ENCODE results near the gene PLPPR1. TPM values are rescaled to one million over a fixed set of nuclear protein-coding genes. Genes with fewer than 3 reads are reported as not detected.

The PLPPR1 gene
- total and polyA plus RNA-seq, 2 donors (not counting 1 experiment from before 2014, with no cell fraction given): not detected

DNA sequence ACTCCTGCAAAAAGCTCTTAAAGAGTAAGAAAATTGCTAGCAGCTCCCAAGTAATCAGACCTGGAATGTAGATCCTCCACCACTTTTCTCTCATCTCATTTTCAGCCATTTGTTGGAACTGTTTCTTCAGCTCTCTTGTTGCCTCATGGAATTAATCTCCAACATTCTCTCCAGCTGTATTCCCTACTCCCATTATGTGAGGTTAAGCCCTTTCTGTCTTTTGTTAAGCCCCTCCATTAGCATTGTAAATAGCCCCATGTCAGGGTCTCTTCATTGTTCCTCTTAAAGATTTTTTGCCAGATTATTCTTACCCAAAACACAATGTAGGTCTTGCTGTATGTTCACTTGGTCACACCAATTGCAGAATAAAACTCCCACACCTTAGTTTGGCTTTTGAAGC, 119.8 kb downstream of the PLPPR1 start:
- H4K20me1 ChIP-seq (ENCODE audit: control insufficient read depth, extremely low read depth, insufficient read depth, low read length): no peaks in the 10 kb centered on the region
- no peaks in the 10 kb centered on the region for H3K79me2 ChIP-seq (ENCODE audit: control insufficient read depth, insufficient read depth, low read length)
- DNase-seq (ENCODE audit: low read depth in 2 of 2): no peak
- H3K27me3 ChIP-seq (ENCODE audit: control insufficient read depth, insufficient read depth, low read length): no peaks in the 10 kb centered on the region
- no peak overlapping the region for H3K9ac ChIP-seq (ENCODE audit: insufficient read depth, low read length)
- H3K9me3 ChIP-seq (ENCODE audit: control insufficient read depth, insufficient read depth, low read depth, low read length): no peaks in the 10 kb centered on the region
- no peak overlapping the region for H3K4me2 ChIP-seq (ENCODE audit: extremely low read depth, insufficient read depth, low read length)
- TF ChIP-seq, protein P1, sequence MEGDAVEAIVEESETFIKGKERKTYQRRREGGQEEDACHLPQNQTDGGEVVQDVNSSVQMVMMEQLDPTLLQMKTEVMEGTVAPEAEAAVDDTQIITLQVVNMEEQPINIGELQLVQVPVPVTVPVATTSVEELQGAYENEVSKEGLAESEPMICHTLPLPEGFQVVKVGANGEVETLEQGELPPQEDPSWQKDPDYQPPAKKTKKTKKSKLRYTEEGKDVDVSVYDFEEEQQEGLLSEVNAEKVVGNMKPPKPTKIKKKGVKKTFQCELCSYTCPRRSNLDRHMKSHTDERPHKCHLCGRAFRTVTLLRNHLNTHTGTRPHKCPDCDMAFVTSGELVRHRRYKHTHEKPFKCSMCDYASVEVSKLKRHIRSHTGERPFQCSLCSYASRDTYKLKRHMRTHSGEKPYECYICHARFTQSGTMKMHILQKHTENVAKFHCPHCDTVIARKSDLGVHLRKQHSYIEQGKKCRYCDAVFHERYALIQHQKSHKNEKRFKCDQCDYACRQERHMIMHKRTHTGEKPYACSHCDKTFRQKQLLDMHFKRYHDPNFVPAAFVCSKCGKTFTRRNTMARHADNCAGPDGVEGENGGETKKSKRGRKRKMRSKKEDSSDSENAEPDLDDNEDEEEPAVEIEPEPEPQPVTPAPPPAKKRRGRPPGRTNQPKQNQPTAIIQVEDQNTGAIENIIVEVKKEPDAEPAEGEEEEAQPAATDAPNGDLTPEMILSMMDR (conservative IDR thresholded peaks at IDR 0.05 in 1 of 2, IDR thresholded peaks at IDR 0.05 in 1 of 2; ENCODE audit: low read depth in 1 of 2, low read length in 2 of 2): no peak
- TF ChIP-seq EZH2 (IDR thresholded peaks at IDR 0.05; ENCODE audit: low read length, missing control alignments): no peak
- no peaks in the 10 kb centered on the region for H3K36me3 ChIP-seq (ENCODE audit: control insufficient read depth, insufficient read depth, low read length)
- no peak overlapping the region for H3K27ac ChIP-seq (ENCODE audit: insufficient read depth, low read length)
- no peak overlapping the region for H2AFZ ChIP-seq (ENCODE audit: low read length)
- H3K4me3 ChIP-seq (replicated peaks in 1 of 4; ENCODE audit: control extremely low read depth in 1 of 4, insufficient read depth in 1 of 4, low read depth in 3 of 4, low read length in 4 of 4): no peak overlapping the region
- no peaks in the 10 kb centered on the region for H3K4me1 ChIP-seq (ENCODE audit: control insufficient read depth, extremely low read depth, insufficient read depth, low read length)

DNA sequence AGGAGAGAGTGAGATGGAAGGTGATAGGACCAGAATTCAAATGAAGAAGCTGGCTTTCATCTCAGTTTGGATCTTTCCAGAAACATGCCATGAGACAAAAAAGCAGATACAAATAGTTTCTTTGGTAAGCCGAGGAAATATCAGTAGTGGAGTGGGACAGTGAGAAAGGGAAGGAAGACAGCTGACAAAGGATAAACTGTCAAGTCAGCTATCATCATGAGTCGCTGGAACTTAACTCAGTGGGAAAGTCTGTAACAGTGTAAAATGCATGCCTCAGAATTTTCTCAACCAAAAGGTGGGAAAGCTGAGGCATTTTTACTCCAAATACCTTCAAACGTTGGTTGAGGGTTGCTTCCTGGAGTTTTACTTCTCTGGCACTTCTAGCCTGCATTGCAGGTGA, 129.8 kb downstream of the PLPPR1 start:
- H2AFZ ChIP-seq (ENCODE audit: low read length): no peak overlapping the region
- no peak overlapping the region for H3K27ac ChIP-seq (ENCODE audit: insufficient read depth, low read length)
- no peaks in the 10 kb centered on the region for H3K36me3 ChIP-seq (ENCODE audit: control insufficient read depth, insufficient read depth, low read length)
- no peaks in the 10 kb centered on the region for H3K79me2 ChIP-seq (ENCODE audit: control insufficient read depth, insufficient read depth, low read length)
- no peak for DNase-seq (ENCODE audit: low read depth in 2 of 2)
- no peaks in the 10 kb centered on the region for H3K9me3 ChIP-seq (ENCODE audit: control insufficient read depth, insufficient read depth, low read depth, low read length)
- no peaks in the 10 kb centered on the region for H4K20me1 ChIP-seq (ENCODE audit: control insufficient read depth, extremely low read depth, insufficient read depth, low read length)
- no peak overlapping the region for H3K4me2 ChIP-seq (ENCODE audit: extremely low read depth, insufficient read depth, low read length)
- no peaks in the 10 kb centered on the region for H3K4me1 ChIP-seq (ENCODE audit: control insufficient read depth, extremely low read depth, insufficient read depth, low read length)
- TF ChIP-seq, protein P1 (conservative IDR thresholded peaks at IDR 0.05 in 1 of 2, IDR thresholded peaks at IDR 0.05 in 1 of 2; ENCODE audit: low read depth in 1 of 2, low read length in 2 of 2): no peak
- no peak for TF ChIP-seq EZH2 (IDR thresholded peaks at IDR 0.05; ENCODE audit: low read length, missing control alignments)
- H3K4me3 ChIP-seq (replicated peaks in 1 of 4; ENCODE audit: control extremely low read depth in 1 of 4, insufficient read depth in 1 of 4, low read depth in 3 of 4, low read length in 4 of 4): no peak overlapping the region
- H3K9ac ChIP-seq (ENCODE audit: insufficient read depth, low read length): no peak overlapping the region
- no peaks in the 10 kb centered on the region for H3K27me3 ChIP-seq (ENCODE audit: control insufficient read depth, insufficient read depth, low read length)

DNA sequence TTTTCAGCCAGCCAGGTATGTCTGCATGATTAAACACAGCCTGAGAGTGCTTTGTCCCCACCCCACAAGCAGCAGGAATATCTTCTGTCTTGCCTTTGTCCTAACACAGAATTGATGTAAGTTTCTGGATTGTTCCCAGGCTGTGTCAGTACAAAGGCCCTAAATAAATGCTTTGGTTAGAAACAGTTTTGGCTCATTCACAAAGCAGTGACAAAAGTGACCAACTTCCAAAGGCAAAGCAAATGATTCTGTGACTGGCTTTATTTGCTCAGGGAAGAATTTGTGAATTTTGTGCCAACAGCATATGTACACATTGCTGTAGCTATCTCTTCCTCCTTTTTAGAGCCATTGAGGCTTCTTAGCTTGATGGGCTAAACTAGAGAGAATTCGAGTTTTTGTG, 133.7 kb downstream of the PLPPR1 start:
- Histone ChIP-seq H4K20me1 (ENCODE audit: control insufficient read depth, extremely low read depth, insufficient read depth, low read length) (no peaks in the 10 kb centered on the region), H3K27ac (ENCODE audit: insufficient read depth, low read length) (no peak overlapping the region), H3K27me3 (ENCODE audit: control insufficient read depth, insufficient read depth, low read length) (no peaks in the 10 kb centered on the region), H2AFZ (ENCODE audit: low read length) (no peak overlapping the region), H3K79me2 (ENCODE audit: control insufficient read depth, insufficient read depth, low read length) (no peaks in the 10 kb centered on the region), H3K36me3 (ENCODE audit: control insufficient read depth, insufficient read depth, low read length) (no peaks in the 10 kb centered on the region), H3K4me3 (replicated peaks in 1 of 4; ENCODE audit: control extremely low read depth in 1 of 4, insufficient read depth in 1 of 4, low read depth in 3 of 4, low read length in 4 of 4) (no peak overlapping the region), H3K9ac (ENCODE audit: insufficient read depth, low read length) (no peak overlapping the region), H3K4me2 (ENCODE audit: extremely low read depth, insufficient read depth, low read length) (no peak overlapping the region), H3K4me1 (ENCODE audit: control insufficient read depth, extremely low read depth, insufficient read depth, low read length) (no peaks in the 10 kb centered on the region), H3K9me3 (ENCODE audit: control insufficient read depth, insufficient read depth, low read depth, low read length) (no peaks in the 10 kb centered on the region)
- no peak for DNase-seq (ENCODE audit: low read depth in 2 of 2)
- TF ChIP-seq, protein P1 (conservative IDR thresholded peaks at IDR 0.05 in 1 of 2, IDR thresholded peaks at IDR 0.05 in 1 of 2; ENCODE audit: low read depth in 1 of 2, low read length in 2 of 2): no peak
- TF ChIP-seq EZH2 (IDR thresholded peaks at IDR 0.05; ENCODE audit: low read length, missing control alignments): no peak
